HepG2 (cell line): ENCODE measurements around the gene CD81. TPM values are rescaled to one million over a fixed set of nuclear protein-coding genes. Genes with fewer than 3 reads are reported as not detected.

Source experiments
- ATAC-seq: fragments of 200-7000 bp; cut with Tn5 transposase; 3 replicates; pipeline ENCODE4 v1.9.1; 2020; ENCODE audit warnings: mild to moderate bottlenecking, moderate library complexity
- BruUV-seq: library from RNA; stranded (reverse); fragments of 400-500 nt; replicated peaks from 2 replicates; lab custom pipeline; 2021; lab: Mats Ljungman, UMichigan
- CTCF ChIA-PET: fragments of 300-600 bp; formaldehyde crosslinking; extraction: SDS; loops from one replicate; lab custom pipeline; 2021; ENCODE audit warnings: low total read pairs, inconsistent platforms, low intra/inter-chr PET ratio; lab: Yijun Ruan, JAX
- POLR2A ChIA-PET: fragments of 350-600 bp; sonication (Branson Sonifier 250); formaldehyde crosslinking; loops from one replicate; lab custom pipeline; 2020; ENCODE audit warnings: antibody characterized with exemption, inconsistent platforms; lab: Yijun Ruan, JAX
- DNase-seq: peaks from one replicate; pipeline ENCODE4 v3.0.0-alpha.2; 2015; ENCODE audit warnings: low spot score
- FAIRE-seq: peaks from 3 replicates; lab custom pipeline; 2011; peaks lifted over from hg19 to GRCh38; lab: Jason Lieb, UNC
- H2AFZ ChIP-seq: one replicate; pipeline ENCODE4 v1.6.1; 2011; ENCODE audit warnings: low read length, inconsistent platforms
- H3K27ac ChIP-seq: fragments of 300-600 bp; 3 replicates; pipeline ENCODE4 v1.8.0; 2011; ENCODE audit warnings: mixed run types, mild to moderate bottlenecking, mixed read lengths, low read length, inconsistent platforms; ENCODE audit not compliant: insufficient read depth; ENCODE audit errors: extremely low read length
- H3K27me3 ChIP-seq, 2 experiments: fragments of 200-600 bp in 1 of 2; 2 replicates in 1 of 2; 3 replicates in 1 of 2; pipeline versions ENCODE4 v1.6.0 to v1.8.0; 2011; ENCODE audit warnings: low read length in 2 of 2, mild to moderate bottlenecking in 2 of 2, moderate library complexity in 2 of 2, inconsistent platforms in 1 of 2; ENCODE audit not compliant: insufficient read depth in 2 of 2, control insufficient read depth in 1 of 2
- H3K36me3 ChIP-seq, 2 experiments: fragments of 200-600 bp in 1 of 2; replicated peaks in 1 of 2; 2 replicates in 1 of 2; 3 replicates in 1 of 2; pipeline versions ENCODE4 v1.5.1 to v1.8.0; 2011; ENCODE audit warnings: low read length in 2 of 2, inconsistent platforms in 1 of 2; ENCODE audit not compliant: insufficient read depth in 2 of 2, control insufficient read depth in 1 of 2
- H3K4me1 ChIP-seq: 2 replicates; pipeline ENCODE4 v1.5.1; 2012; ENCODE audit warnings: low read length, inconsistent platforms; ENCODE audit not compliant: insufficient read depth
- H3K4me2 ChIP-seq: 2 replicates; pipeline ENCODE4 v1.6.0; 2011; ENCODE audit warnings: low read depth, low read length, inconsistent platforms
- H3K4me3 ChIP-seq, 3 experiments: fragments of 200-600 bp in 1 of 3; sonication (generic), shearing (Covaris generic) in 1 of 3; replicated peaks in 1 of 3; 2 replicates each; pipeline ENCODE4 v1.5.1; 2011 to 2016; ENCODE audit warnings: low read length in 3 of 3, inconsistent platforms in 2 of 3, low read depth in 2 of 3, mild to moderate bottlenecking in 2 of 3, control low read depth in 1 of 3, mixed read lengths in 1 of 3; ENCODE audit not compliant: insufficient read depth in 1 of 3
- H3K79me2 ChIP-seq: one replicate; pipeline ENCODE4 v1.6.1; 2011; ENCODE audit warnings: low read length, inconsistent platforms; ENCODE audit not compliant: insufficient read depth
- H3K9ac ChIP-seq: 2 replicates; pipeline ENCODE4 v1.6.0; 2011; ENCODE audit warnings: mild to moderate bottlenecking, low read depth, low read length, inconsistent platforms; ENCODE audit not compliant: insufficient read depth
- H3K9me3 ChIP-seq: 2 replicates; pipeline ENCODE4 v1.5.1; 2012; ENCODE audit warnings: mild to moderate bottlenecking, low read length
- H4K20me1 ChIP-seq: 2 replicates; pipeline ENCODE4 v1.6.0; 2011; ENCODE audit warnings: inconsistent platforms, mild to moderate bottlenecking, low read length, moderate library complexity; ENCODE audit not compliant: insufficient read depth
- ATF3 ChIP-seq: sonication (generic); formaldehyde crosslinking; IDR thresholded peaks from 2 replicates; pipeline ENCODE4 v1.4.0; 2020; ENCODE audit warnings: missing genetic modification reagents
- FOXC1 ChIP-seq: sonication (generic); formaldehyde crosslinking; IDR thresholded peaks from 2 replicates; pipeline ENCODE4 v1.8.0; 2022; ENCODE audit warnings: mild to moderate bottlenecking, missing genetic modification reagents, borderline replicate concordance
- HNRNPUL1 ChIP-seq: fragments of 200-400 bp; formaldehyde crosslinking; IDR thresholded peaks from 2 replicates; pipeline ENCODE4 v1.6.1; 2017; ENCODE audit warnings: low read depth, mild to moderate bottlenecking, low read length, moderate library complexity
- KAT8 ChIP-seq: IDR thresholded peaks from 2 replicates; pipeline ENCODE4 v1.6.1; 2016; ENCODE audit warnings: missing genetic modification reagents, missing compliant biosample characterization
- MED1 ChIP-seq: sonication (generic); formaldehyde crosslinking; IDR thresholded peaks from 2 replicates; pipeline ENCODE4 v1.4.0; 2020; ENCODE audit warnings: missing genetic modification reagents
- MIER3 ChIP-seq: IDR thresholded peaks from 2 replicates; pipeline ENCODE4 v1.6.1; 2016; ENCODE audit warnings: missing compliant biosample characterization, borderline replicate concordance
- NFRKB ChIP-seq: fragments of 450-650 bp; IDR thresholded peaks from 2 replicates; pipeline ENCODE4 v1.6.1; 2017
- NKX3-1 ChIP-seq: sonication (generic); formaldehyde crosslinking; IDR thresholded peaks from 2 replicates; pipeline ENCODE4 v1.5.0; 2020; ENCODE audit warnings: missing genetic modification reagents
- SMC3 ChIP-seq: IDR thresholded peaks from 2 replicates; pipeline ENCODE4 v1.6.1; 2011; ENCODE audit warnings: low read length, improper control_type of control experiment
- ZBTB21 ChIP-seq: sonication (generic); formaldehyde crosslinking; IDR thresholded peaks from 2 replicates; pipeline ENCODE4 v1.4.0; 2020; ENCODE audit warnings: missing genetic modification reagents
- ZNF124 ChIP-seq: sonication (generic); formaldehyde crosslinking; IDR thresholded peaks from 2 replicates; pipeline ENCODE4 v1.4.0; 2020; ENCODE audit warnings: missing genetic modification reagents
- ZNF484 ChIP-seq: sonication (generic); formaldehyde crosslinking; IDR thresholded peaks from 2 replicates; pipeline ENCODE4 v1.5.1; 2020; ENCODE audit warnings: mild to moderate bottlenecking, low read depth, missing genetic modification reagents, borderline replicate concordance
- ZNF563 ChIP-seq: sonication (generic); formaldehyde crosslinking; IDR thresholded peaks from 2 replicates; pipeline ENCODE4 v1.8.0; 2022; ENCODE audit warnings: mild to moderate bottlenecking, moderate library complexity, missing genetic modification reagents
- ZNF740 ChIP-seq: sonication (generic); formaldehyde crosslinking; IDR thresholded peaks from 2 replicates; pipeline ENCODE4 v1.4.0; 2020; ENCODE audit warnings: missing genetic modification reagents
- ZNF878 ChIP-seq: sonication (generic); formaldehyde crosslinking; IDR thresholded peaks from 2 replicates; pipeline ENCODE4 v1.8.1; 2023; ENCODE audit warnings: mild to moderate bottlenecking, missing genetic modification reagents, moderate library complexity
- ZNF883 ChIP-seq: sonication (generic); formaldehyde crosslinking; IDR thresholded peaks from 2 replicates; pipeline ENCODE4 v1.5.1; 2020; ENCODE audit warnings: mild to moderate bottlenecking, missing genetic modification reagents; ENCODE audit errors: not compliant biosample characterization
- WGBS: methylation state at CpG from one replicate; pipeline ENCODE4 v1.1.6; 2017; ENCODE audit warnings: low lambda C conversion rate; 5-methylcytosine and 5-hydroxymethylcytosine counted together
- in situ Hi-C: cut with HindIII; loops from 2 replicates; pipeline ENCODE4 v1.10.0; 2017; ENCODE audit warnings: low pct_unique_long_range_greater_than_20kb; ENCODE audit not compliant: extremely low pct_ligation_motif_present
- intact Hi-C: fragments of 100-400 bp; cut with micrococcal nuclease; formaldehyde crosslinking; loops from one replicate; pipeline ENCODE4 v1.10.0; 2022; ENCODE audit not compliant: unreplicated experiment
- polyA plus RNA-seq, 8 experiments: library from polyadenylated mRNA; depleted of rRNA in 3 of 8; stranded (reverse) in 7 of 8; unstranded in 1 of 8; fragments of >200 nt; fragmentation: Illumina TruSeq in 4 of 8; extraction: Trizol in 4 of 8; gene quantifications; 2 replicates each; pipeline versions ENCODE4 v1.2.1 to v1.2.3, GENCODE V29; 2011 to 2016; ENCODE audit warnings: low read depth in 4 of 8, missing spikeins in 1 of 8, mixed read lengths in 1 of 8; ENCODE audit not compliant: insufficient read depth in 1 of 8
- total RNA-seq, 5 experiments: library from RNA; depleted of rRNA; stranded (reverse); fragments of >200 nt; fragmentation: Illumina TruSeq; extraction: Trizol; gene quantifications; 2 replicates each; pipeline ENCODE4 v1.2.3, GENCODE V29; 2016; ENCODE audit warnings: low read depth in 1 of 5
- TF ChIP-seq, protein P1 (sequence below): sonication (generic); formaldehyde crosslinking; IDR thresholded peaks from 2 replicates; pipeline ENCODE4 v1.8.0; 2022; ENCODE audit warnings: mild to moderate bottlenecking, missing genetic modification reagents, moderate library complexity

The CD81 gene
- total and polyA plus RNA-seq, 2 of the 13 experiments (the other 11 are each of a cell fraction or from before 2014, with no cell fraction given), result not detected

- Histone ChIP-seq H3K27ac (no peak overlapping the region), H3K36me3 (no peaks in the 10 kb centered on the region), H4K20me1 (no peaks in the 10 kb centered on the region), H3K4me1 (peaks cover 12% of the 10 kb centered on the region), H3K79me2 (peaks cover 2% of the 10 kb centered on the region), H3K4me3 (no peak overlapping the region), H3K9me3 (no peaks in the 10 kb centered on the region), H3K4me2 (no peak overlapping the region), H3K9ac (no peak overlapping the region), H3K27me3 (peaks cover 8 to 20% of the 10 kb centered on the region in 2 experiments; a peak in 4 of 5 replicates), H2AFZ (no peak overlapping the region)
- CTCF ChIA-PET, result no interaction called here
- intact Hi-C loops (no loop called here), in situ Hi-C loops (no loop called here)
- FAIRE-seq (no peak), DNase-seq (no peak), ATAC-seq (no peak)
- BruUV-seq, result no TSS peak
- no peak for TF ChIP-seq ZNF484 (CRISPR knock-in tag)
- no peak for TF ChIP-seq MIER3 (CRISPR knock-in tag)
- POLR2A ChIA-PET, result no interaction called here
- no CpG with 5 or more reads among the region's 17 CpGs for WGBS
These were observed 18.7 kb downstream of the CD81 start for GRCh38 chr11:2395856-2396255.

- intact Hi-C loops (no loop called here), in situ Hi-C loops (no loop called here)
- Histone ChIP-seq H3K36me3 (no peaks in the 10 kb centered on the region), H3K4me1 (peaks cover 13% of the 10 kb centered on the region), H3K4me3 (no peak overlapping the region), H3K79me2 (peaks cover 8% of the 10 kb centered on the region), H4K20me1 (no peaks in the 10 kb centered on the region), H2AFZ (no peak overlapping the region), H3K27me3 (peaks cover 8 to 15% of the 10 kb centered on the region in 2 experiments; a peak in 4 of 5 replicates), H3K4me2 (no peak overlapping the region), H3K9ac (no peak overlapping the region), H3K9me3 (no peaks in the 10 kb centered on the region), H3K27ac (no peak overlapping the region)
- no peak for ATAC-seq
- DNase-seq, result no peak
- WGBS, result 62% methylated on average over 22 of the region's 26 CpGs
- FAIRE-seq, result no peak
- ChIA-PET CTCF (no interaction called here), POLR2A (no interaction called here)
- no TSS peak for BruUV-seq
- TF ChIP-seq, protein P1, sequence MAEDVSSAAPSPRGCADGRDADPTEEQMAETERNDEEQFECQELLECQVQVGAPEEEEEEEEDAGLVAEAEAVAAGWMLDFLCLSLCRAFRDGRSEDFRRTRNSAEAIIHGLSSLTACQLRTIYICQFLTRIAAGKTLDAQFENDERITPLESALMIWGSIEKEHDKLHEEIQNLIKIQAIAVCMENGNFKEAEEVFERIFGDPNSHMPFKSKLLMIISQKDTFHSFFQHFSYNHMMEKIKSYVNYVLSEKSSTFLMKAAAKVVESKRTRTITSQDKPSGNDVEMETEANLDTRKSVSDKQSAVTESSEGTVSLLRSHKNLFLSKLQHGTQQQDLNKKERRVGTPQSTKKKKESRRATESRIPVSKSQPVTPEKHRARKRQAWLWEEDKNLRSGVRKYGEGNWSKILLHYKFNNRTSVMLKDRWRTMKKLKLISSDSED, result no peak
- TF ChIP-seq SMC3 (no peak), ZNF124 (CRISPR knock-in tag) (no peak), HNRNPUL1 (no peak), ZNF740 (CRISPR knock-in tag) (no peak), ATF3 (CRISPR knock-in tag) (no peak), ZBTB21 (no peak), FOXC1 (CRISPR knock-in tag) (no peak), NFRKB (no peak), KAT8 (CRISPR knock-in tag) (no peak), MED1 (CRISPR knock-in tag) (no peak), ZNF878 (no peak), NKX3-1 (no peak), ZNF563 (no peak), ZNF883 (CRISPR knock-in tag) (no peak)
These were observed 19.4 kb downstream of the CD81 start for GRCh38 chr11:2396471-2396870.
